K562 (cell line): ENCODE data around the gene TANC1. TPM values are rescaled to one million over a fixed set of nuclear protein-coding genes. Genes with fewer than 3 reads are reported as not detected.
A peak's percentile ranks its signal among the peaks of the same experiment; 100 is the strongest.

ENCODE experiments used
- FOS ChIP-seq: IDR thresholded peaks from 3 replicates; pipeline ENCODE4 v1.6.1; 2011; ENCODE audit not compliant: insufficient read length; ENCODE audit errors: extremely low read depth
- GATA2 ChIP-seq: sonication (generic); formaldehyde crosslinking; IDR thresholded peaks from 2 replicates; pipeline ENCODE4 v1.4.0; 2020; ENCODE audit warnings: mild to moderate bottlenecking, missing genetic modification reagents
- HNRNPLL ChIP-seq: fragments of 200-400 bp; formaldehyde crosslinking; IDR thresholded peaks from 2 replicates; pipeline ENCODE4 v1.6.1; 2017; ENCODE audit warnings: low read length, low read depth, mild to moderate bottlenecking; ENCODE audit not compliant: poor library complexity, severe bottlenecking
- KLF1 ChIP-seq: fragments of 450-650 bp; IDR thresholded peaks from 2 replicates; pipeline ENCODE4 v1.6.1; 2016; ENCODE audit warnings: missing genetic modification characterization, missing compliant biosample characterization
- NCOA6 ChIP-seq: fragments of 450-650 bp; IDR thresholded peaks from 2 replicates; pipeline ENCODE4 v1.6.1; 2017; ENCODE audit warnings: mild to moderate bottlenecking
- PHF21A ChIP-seq: fragments of 450-650 bp; IDR thresholded peaks from 2 replicates; pipeline ENCODE4 v1.6.1; 2017; ENCODE audit warnings: low read depth, borderline replicate concordance
- PTRF ChIP-seq: fragments of 450-650 bp; IDR thresholded peaks from 2 replicates; pipeline ENCODE4 v1.6.1; 2016; ENCODE audit warnings: mild to moderate bottlenecking, missing genetic modification characterization, missing compliant biosample characterization
- ZNF239 ChIP-seq: fragments of 250-450 bp; sonication (Bioruptor Pico); IDR thresholded peaks from 2 replicates; pipeline ENCODE4 v1.4.0; 2020; ENCODE audit warnings: mild to moderate bottlenecking
- polyA plus RNA-seq, 8 experiments: library from polyadenylated mRNA; depleted of rRNA in 4 of 8; stranded (reverse) in 5 of 8; unstranded in 3 of 8; fragments of >200 nt; fragmentation: Nextera tagmentation in 2 of 8; fragmentation: Illumina TruSeq in 1 of 8; extraction: Ambion mirVana in 2 of 8; extraction: Trizol in 1 of 8; gene quantifications; 2 replicates each; pipeline versions ENCODE4 v1.2.1 to v1.2.3, GENCODE V29; 2011 to 2014; ENCODE audit warnings: inconsistent platforms in 1 of 8, missing spikeins in 1 of 8
- total RNA-seq, 7 experiments: library from RNA; depleted of rRNA in 6 of 7; stranded (reverse); fragments of >200 nt in 6 of 7; fragmentation: Illumina TruSeq in 2 of 7; extraction: Trizol in 2 of 7; gene quantifications; 2 replicates each; pipeline versions ENCODE4 v1.2.1 to v1.2.3, GENCODE V29; 2011 to 2021; ENCODE audit warnings: low replicate concordance in 1 of 7
- TF ChIP-seq, protein P1 (sequence below): fragments of 450-650 bp; IDR thresholded peaks from 2 replicates; pipeline ENCODE4 v1.6.1; 2017; ENCODE audit warnings: antibody characterized with exemption
- TF ChIP-seq, protein P2 (sequence below), 3 experiments: IDR thresholded peaks in 2 of 3; conservative IDR thresholded peaks in 1 of 3; 2 replicates each; pipeline ENCODE4 v1.5.1; 2011 to 2012; ENCODE audit warnings: low read length in 3 of 3, mild to moderate bottlenecking in 3 of 3, control low read depth in 2 of 3, improper control_type of control experiment in 1 of 3, inconsistent platforms in 1 of 3, low read depth in 1 of 3, mixed read lengths in 1 of 3, moderate library complexity in 1 of 3; ENCODE audit not compliant: insufficient read depth in 2 of 3
- TF ChIP-seq, protein P3 (sequence below): fragments of 450-650 bp; IDR thresholded peaks from 2 replicates; pipeline ENCODE4 v1.6.1; 2018; ENCODE audit not compliant: partially characterized antibody
- TF ChIP-seq, protein P4 (sequence below): fragments of 250-450 bp; sonication (Bioruptor Pico); IDR thresholded peaks from 2 replicates; pipeline ENCODE4 v1.5.0; 2020; ENCODE audit warnings: mild to moderate bottlenecking
- TF ChIP-seq, protein P5 (sequence below): fragments of 250-450 bp; sonication (Bioruptor Pico); IDR thresholded peaks from 2 replicates; pipeline ENCODE4 v1.9.0; 2021; ENCODE audit warnings: mild to moderate bottlenecking, inconsistent platforms
- TF ChIP-seq, protein P6 (sequence below): sonication (generic); formaldehyde crosslinking; IDR thresholded peaks from 2 replicates; pipeline ENCODE4 v1.8.1; 2022; ENCODE audit warnings: missing genetic modification reagents

TANC1 gene
- total and polyA plus RNA-seq, 9 of the 15 experiments (the other 6 are each of a cell fraction or from before 2014, with no cell fraction given) = under 0.01 to 0.20 (median 0.07) TPM; not detected in 1

DNA sequence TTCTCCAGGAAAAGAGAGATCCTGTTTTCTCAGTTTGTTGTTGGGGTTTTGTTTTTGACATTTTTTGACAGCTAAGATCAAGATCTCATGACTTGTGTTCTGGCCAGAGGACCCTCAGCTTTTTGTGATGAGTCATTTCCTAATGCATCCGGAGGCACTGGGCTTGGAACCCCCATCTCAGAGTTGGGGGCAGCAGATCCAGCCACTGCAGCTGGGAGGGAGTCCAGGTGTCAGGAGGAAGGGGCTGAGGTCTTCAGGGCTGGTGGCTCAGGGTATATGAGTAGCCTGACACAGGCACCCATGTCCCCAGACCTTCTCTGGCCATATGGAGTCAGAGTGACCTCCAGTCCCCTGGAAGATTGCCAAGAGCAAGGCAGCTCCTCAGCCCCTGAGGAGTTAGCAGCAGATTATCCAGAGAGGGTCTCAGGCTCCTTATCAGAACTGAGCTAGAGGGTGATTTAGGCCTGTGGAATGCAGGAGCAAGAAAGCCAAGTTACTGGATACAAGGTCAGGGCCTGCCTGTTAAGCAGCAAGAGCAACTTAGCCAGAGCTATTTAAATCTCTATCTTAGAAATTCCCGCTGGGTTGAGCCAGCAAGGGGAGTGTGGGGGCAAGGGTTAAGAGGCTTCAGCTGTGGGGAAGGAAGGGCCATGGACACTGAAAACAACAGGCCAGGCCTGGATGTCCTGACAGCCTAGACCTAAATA is 62.4 kb downstream of the TANC1 start (continued):
- TF ChIP-seq, protein P1, sequence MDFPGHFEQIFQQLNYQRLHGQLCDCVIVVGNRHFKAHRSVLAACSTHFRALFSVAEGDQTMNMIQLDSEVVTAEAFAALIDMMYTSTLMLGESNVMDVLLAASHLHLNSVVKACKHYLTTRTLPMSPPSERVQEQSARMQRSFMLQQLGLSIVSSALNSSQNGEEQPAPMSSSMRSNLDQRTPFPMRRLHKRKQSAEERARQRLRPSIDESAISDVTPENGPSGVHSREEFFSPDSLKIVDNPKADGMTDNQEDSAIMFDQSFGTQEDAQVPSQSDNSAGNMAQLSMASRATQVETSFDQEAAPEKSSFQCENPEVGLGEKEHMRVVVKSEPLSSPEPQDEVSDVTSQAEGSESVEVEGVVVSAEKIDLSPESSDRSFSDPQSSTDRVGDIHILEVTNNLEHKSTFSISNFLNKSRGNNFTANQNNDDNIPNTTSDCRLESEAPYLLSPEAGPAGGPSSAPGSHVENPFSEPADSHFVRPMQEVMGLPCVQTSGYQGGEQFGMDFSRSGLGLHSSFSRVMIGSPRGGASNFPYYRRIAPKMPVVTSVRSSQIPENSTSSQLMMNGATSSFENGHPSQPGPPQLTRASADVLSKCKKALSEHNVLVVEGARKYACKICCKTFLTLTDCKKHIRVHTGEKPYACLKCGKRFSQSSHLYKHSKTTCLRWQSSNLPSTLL = no peak
- 0 out of 2 replicates have a peak, but pooled peaks have one; percentile 51 for TF ChIP-seq GATA2 (CRISPR knock-in tag)
- TF ChIP-seq, protein P2, sequence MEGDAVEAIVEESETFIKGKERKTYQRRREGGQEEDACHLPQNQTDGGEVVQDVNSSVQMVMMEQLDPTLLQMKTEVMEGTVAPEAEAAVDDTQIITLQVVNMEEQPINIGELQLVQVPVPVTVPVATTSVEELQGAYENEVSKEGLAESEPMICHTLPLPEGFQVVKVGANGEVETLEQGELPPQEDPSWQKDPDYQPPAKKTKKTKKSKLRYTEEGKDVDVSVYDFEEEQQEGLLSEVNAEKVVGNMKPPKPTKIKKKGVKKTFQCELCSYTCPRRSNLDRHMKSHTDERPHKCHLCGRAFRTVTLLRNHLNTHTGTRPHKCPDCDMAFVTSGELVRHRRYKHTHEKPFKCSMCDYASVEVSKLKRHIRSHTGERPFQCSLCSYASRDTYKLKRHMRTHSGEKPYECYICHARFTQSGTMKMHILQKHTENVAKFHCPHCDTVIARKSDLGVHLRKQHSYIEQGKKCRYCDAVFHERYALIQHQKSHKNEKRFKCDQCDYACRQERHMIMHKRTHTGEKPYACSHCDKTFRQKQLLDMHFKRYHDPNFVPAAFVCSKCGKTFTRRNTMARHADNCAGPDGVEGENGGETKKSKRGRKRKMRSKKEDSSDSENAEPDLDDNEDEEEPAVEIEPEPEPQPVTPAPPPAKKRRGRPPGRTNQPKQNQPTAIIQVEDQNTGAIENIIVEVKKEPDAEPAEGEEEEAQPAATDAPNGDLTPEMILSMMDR (IDR thresholded peaks at IDR 0.05 in 2 of 3, conservative IDR thresholded peaks at IDR 0.05 in 1 of 3; ENCODE audit: insufficient read depth in 2 of 3, low read depth in 1 of 3, low read length in 3 of 3) = no peak
- no peak for TF ChIP-seq KLF1 (tag)
- TF ChIP-seq, protein P3, sequence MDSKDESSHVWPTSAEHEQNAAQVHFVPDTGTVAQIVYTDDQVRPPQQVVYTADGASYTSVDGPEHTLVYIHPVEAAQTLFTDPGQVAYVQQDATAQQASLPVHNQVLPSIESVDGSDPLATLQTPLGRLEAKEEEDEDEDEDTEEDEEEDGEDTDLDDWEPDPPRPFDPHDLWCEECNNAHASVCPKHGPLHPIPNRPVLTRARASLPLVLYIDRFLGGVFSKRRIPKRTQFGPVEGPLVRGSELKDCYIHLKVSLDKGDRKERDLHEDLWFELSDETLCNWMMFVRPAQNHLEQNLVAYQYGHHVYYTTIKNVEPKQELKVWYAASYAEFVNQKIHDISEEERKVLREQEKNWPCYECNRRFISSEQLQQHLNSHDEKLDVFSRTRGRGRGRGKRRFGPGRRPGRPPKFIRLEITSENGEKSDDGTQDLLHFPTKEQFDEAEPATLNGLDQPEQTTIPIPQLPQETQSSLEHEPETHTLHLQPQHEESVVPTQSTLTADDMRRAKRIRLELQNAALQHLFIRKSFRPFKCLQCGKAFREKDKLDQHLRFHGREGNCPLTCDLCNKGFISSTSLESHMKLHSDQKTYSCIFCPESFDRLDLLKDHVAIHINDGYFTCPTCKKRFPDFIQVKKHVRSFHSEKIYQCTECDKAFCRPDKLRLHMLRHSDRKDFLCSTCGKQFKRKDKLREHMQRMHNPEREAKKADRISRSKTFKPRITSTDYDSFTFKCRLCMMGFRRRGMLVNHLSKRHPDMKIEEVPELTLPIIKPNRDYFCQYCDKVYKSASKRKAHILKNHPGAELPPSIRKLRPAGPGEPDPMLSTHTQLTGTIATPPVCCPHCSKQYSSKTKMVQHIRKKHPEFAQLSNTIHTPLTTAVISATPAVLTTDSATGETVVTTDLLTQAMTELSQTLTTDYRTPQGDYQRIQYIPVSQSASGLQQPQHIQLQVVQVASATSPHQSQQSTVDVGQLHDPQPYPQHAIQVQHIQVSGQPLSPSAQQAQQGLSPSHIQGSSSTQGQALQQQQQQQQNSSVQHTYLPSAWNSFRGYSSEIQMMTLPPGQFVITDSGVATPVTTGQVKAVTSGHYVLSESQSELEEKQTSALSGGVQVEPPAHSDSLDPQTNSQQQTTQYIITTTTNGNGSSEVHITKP = no peak
- TF ChIP-seq HNRNPLL = no peak
- no peak for TF ChIP-seq PTRF
- TF ChIP-seq NCOA6 = no peak
- TF ChIP-seq PHF21A = no peak
- TF ChIP-seq, protein P4, sequence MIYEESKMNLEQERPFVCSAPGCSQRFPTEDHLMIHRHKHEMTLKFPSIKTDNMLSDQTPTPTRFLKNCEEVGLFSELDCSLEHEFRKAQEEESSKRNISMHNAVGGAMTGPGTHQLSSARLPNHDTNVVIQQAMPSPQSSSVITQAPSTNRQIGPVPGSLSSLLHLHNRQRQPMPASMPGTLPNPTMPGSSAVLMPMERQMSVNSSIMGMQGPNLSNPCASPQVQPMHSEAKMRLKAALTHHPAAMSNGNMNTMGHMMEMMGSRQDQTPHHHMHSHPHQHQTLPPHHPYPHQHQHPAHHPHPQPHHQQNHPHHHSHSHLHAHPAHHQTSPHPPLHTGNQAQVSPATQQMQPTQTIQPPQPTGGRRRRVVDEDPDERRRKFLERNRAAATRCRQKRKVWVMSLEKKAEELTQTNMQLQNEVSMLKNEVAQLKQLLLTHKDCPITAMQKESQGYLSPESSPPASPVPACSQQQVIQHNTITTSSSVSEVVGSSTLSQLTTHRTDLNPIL (CRISPR knock-in tag) = no peak
- no peak for TF ChIP-seq ZNF239
- TF ChIP-seq, protein P5, sequence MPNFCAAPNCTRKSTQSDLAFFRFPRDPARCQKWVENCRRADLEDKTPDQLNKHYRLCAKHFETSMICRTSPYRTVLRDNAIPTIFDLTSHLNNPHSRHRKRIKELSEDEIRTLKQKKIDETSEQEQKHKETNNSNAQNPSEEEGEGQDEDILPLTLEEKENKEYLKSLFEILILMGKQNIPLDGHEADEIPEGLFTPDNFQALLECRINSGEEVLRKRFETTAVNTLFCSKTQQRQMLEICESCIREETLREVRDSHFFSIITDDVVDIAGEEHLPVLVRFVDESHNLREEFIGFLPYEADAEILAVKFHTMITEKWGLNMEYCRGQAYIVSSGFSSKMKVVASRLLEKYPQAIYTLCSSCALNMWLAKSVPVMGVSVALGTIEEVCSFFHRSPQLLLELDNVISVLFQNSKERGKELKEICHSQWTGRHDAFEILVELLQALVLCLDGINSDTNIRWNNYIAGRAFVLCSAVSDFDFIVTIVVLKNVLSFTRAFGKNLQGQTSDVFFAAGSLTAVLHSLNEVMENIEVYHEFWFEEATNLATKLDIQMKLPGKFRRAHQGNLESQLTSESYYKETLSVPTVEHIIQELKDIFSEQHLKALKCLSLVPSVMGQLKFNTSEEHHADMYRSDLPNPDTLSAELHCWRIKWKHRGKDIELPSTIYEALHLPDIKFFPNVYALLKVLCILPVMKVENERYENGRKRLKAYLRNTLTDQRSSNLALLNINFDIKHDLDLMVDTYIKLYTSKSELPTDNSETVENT = no peak
- no peak for TF ChIP-seq FOS
- TF ChIP-seq, protein P6, sequence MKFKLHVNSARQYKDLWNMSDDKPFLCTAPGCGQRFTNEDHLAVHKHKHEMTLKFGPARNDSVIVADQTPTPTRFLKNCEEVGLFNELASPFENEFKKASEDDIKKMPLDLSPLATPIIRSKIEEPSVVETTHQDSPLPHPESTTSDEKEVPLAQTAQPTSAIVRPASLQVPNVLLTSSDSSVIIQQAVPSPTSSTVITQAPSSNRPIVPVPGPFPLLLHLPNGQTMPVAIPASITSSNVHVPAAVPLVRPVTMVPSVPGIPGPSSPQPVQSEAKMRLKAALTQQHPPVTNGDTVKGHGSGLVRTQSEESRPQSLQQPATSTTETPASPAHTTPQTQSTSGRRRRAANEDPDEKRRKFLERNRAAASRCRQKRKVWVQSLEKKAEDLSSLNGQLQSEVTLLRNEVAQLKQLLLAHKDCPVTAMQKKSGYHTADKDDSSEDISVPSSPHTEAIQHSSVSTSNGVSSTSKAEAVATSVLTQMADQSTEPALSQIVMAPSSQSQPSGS (CRISPR knock-in tag) = no peak
